Neural cell (in vitro differentiated cells): ENCODE data around the gene FZR1.

Experiments
- CTCF ChIP-seq: fragments of 450-650 bp; IDR thresholded peaks from 2 replicates; pipeline ENCODE4 v1.5.1; 2014; ENCODE audit warnings: antibody characterized with exemption, mild to moderate bottlenecking, moderate library complexity; ENCODE audit not compliant: poor library complexity, severe bottlenecking
- EP300 ChIP-seq: fragments of 450-650 bp; conservative IDR thresholded peaks from 2 replicates; pipeline ENCODE4 v1.6.1; 2014; ENCODE audit warnings: antibody characterized with exemption, mild to moderate bottlenecking, moderate library complexity; ENCODE audit not compliant: poor library complexity, severe bottlenecking

- TF ChIP-seq CTCF = no peak
- no peak for TF ChIP-seq EP300
Observed at GRCh38 chr19:3482507-3483225, 23.4 kb upstream of the FZR1 start.
